Hepatocyte (in vitro differentiated cells): Measurements from ENCODE around the gene CCDC70.

Experiments used
- EZH2phosphoT487 ChIP-seq: fragments of 200-600 bp; sonication (generic); IDR thresholded peaks from one replicate; pipeline ENCODE4 v1.6.1; 2018; ENCODE audit warnings: antibody characterized with exemption, mild to moderate bottlenecking, low read depth, moderate library complexity; ENCODE audit not compliant: unreplicated experiment, severe bottlenecking
- TF ChIP-seq, protein P1 (sequence below): fragments of 200-600 bp; sonication (generic); IDR thresholded peaks from 2 replicates; pipeline ENCODE4 v1.5.1; 2016; ENCODE audit warnings: antibody characterized with exemption, mild to moderate bottlenecking; ENCODE audit not compliant: poor library complexity

- TF ChIP-seq EZH2phosphoT487 = no peak
- TF ChIP-seq, protein P1, sequence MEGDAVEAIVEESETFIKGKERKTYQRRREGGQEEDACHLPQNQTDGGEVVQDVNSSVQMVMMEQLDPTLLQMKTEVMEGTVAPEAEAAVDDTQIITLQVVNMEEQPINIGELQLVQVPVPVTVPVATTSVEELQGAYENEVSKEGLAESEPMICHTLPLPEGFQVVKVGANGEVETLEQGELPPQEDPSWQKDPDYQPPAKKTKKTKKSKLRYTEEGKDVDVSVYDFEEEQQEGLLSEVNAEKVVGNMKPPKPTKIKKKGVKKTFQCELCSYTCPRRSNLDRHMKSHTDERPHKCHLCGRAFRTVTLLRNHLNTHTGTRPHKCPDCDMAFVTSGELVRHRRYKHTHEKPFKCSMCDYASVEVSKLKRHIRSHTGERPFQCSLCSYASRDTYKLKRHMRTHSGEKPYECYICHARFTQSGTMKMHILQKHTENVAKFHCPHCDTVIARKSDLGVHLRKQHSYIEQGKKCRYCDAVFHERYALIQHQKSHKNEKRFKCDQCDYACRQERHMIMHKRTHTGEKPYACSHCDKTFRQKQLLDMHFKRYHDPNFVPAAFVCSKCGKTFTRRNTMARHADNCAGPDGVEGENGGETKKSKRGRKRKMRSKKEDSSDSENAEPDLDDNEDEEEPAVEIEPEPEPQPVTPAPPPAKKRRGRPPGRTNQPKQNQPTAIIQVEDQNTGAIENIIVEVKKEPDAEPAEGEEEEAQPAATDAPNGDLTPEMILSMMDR = no peak
These were observed 47.7 kb upstream of the CCDC70 start for GRCh38 chr13:51814071-51814470.
